COLO668 (cell line): ENCODE results near the gene ITPR2.
"Not testable (repeated sequence)": the region's sequence is repeated elsewhere in the genome, so short reads cannot be mapped to it uniquely, and the experiment has no call there.

Source experiments
- DNase-seq: peaks from one replicate; lab custom pipeline; 2025; ENCODE audit not compliant: unreplicated experiment; lab: John Stamatoyannopoulos, UW

Gene ITPR2

GRCh38 chr12:26735249-26735639 is 97.8 kb downstream of the ITPR2 start:
- no peak for DNase-seq

GRCh38 chr12:26734510-26735248 is 98.3 kb downstream of the ITPR2 start:
- no peak for DNase-seq

GRCh38 chr12:26732005-26732908 is 100.7 kb downstream of the ITPR2 start:
- no peak for DNase-seq

GRCh38 chr12:26730481-26731350 is 102.3 kb downstream of the ITPR2 start:
- DNase-seq, result no peak

- DNase-seq, result not testable (repeated sequence)
Measured at GRCh38 chr12:26729137-26729671, 103.8 kb downstream of the ITPR2 start.

GRCh38 chr12:26728205-26729050 is 104.6 kb downstream of the ITPR2 start:
- no peak for DNase-seq

- no peak for DNase-seq
Measured at GRCh38 chr12:26727482-26728204, 105.4 kb downstream of the ITPR2 start.

- DNase-seq, result no peak
Measured at GRCh38 chr12:26726956-26727355, 106.0 kb downstream of the ITPR2 start.

GRCh38 chr12:26725276-26725916 is 107.6 kb downstream of the ITPR2 start:
- no peak for DNase-seq

GRCh38 chr12:26724309-26724702 is 108.7 kb downstream of the ITPR2 start:
- DNase-seq, result no peak

- DNase-seq, result no peak
Measured at GRCh38 chr12:26723379-26724308, 109.3 kb downstream of the ITPR2 start.

GRCh38 chr12:26721800-26722199 is 111.2 kb downstream of the ITPR2 start:
- peak; percentile 26 for DNase-seq

- no peak for DNase-seq
Measured at GRCh38 chr12:26719852-26720251, 113.1 kb downstream of the ITPR2 start.

GRCh38 chr12:26717757-26718156 is 115.2 kb downstream of the ITPR2 start:
- no peak for DNase-seq

GRCh38 chr12:26715232-26715631 is 117.8 kb downstream of the ITPR2 start:
- DNase-seq, result no peak

- DNase-seq, result no peak
Measured at GRCh38 chr12:26713885-26714383, 119.1 kb downstream of the ITPR2 start.

- DNase-seq, result no peak
Measured at GRCh38 chr12:26712892-26713291, 120.1 kb downstream of the ITPR2 start.

- no peak for DNase-seq
Measured at GRCh38 chr12:26711569-26711968, 121.4 kb downstream of the ITPR2 start.
